ENCODE results near the gene TRANK1.
"Not testable (repeated sequence)": the region's sequence is repeated elsewhere in the genome, so short reads cannot be mapped to it uniquely, and the experiment has no call there.

TRANK1 gene

DNA sequence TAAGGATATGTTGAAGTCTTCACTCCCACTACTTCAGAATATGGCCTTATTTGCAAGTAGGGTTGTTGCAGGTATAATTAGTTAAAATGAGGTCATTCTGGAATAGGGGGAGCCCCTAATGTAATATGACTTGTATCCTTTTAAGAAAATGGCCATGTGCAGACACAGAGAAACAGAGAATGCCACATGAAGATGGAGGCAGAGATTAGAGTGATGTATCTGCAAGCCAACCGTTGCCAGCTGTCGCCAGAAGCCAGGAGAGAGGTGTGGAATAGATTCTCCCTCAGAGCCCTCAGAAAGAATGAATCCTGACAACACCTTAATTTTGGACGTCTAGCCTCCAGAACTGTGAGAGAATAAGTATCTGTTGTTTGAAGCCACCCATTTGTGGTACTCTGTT is 11.3 kb upstream of the TRANK1 start:
- DNase-seq: no peak

DNA sequence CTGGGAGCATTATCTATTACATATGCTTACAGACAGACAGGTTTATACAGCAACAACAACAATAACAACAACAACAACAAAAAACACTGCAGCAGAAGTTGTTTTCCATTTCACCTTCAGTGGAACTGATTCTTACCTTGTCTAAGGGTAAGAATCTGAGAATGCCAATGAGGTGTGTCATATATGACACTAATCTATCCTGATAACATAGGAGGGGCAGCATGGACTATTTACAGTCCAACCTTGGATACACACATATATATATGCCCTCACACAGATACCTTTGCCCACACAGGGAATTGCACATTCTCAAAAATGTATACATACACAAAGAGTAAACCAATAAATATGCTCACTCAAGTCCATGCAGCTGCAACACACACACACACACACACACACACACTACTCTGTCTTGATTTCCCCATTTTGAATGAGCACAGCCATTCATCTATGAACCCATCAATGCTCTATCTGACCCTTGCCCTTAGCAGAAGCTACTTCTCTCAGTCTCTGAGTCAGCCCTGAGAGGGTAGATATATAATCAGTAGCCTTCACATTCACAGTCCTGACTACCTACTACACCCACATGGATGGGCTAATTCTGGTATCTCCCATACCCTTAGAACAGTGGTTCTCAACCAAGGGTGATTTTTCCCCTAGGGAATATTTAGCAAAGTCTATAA is 9.7 kb upstream of the TRANK1 start:
- DNase-seq: no peak

DNA sequence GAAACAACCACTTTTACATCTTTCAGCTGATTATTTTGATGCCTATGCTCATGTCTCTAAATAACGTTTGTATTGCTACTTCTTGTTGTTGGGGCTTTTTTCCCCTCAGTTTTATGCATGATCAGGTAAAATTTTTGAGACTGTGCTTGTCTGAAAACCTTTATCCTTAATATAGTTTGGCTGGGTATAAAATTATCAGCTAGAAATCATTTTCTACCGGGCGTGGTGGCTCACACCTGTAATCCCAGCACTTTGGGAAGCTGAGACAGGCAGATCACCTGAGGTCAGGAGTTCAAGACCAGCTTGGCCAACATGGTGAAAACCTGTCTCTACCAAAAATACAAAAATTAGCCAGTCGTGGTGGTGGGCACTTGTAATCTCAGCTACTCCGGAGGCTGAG is 3.0 kb upstream of the TRANK1 start:
- DNase-seq: not testable (repeated sequence)

GRCh38 chr3:36945333-36945980 is 603 bp upstream of the TRANK1 start:
- no peak for DNase-seq

DNA sequence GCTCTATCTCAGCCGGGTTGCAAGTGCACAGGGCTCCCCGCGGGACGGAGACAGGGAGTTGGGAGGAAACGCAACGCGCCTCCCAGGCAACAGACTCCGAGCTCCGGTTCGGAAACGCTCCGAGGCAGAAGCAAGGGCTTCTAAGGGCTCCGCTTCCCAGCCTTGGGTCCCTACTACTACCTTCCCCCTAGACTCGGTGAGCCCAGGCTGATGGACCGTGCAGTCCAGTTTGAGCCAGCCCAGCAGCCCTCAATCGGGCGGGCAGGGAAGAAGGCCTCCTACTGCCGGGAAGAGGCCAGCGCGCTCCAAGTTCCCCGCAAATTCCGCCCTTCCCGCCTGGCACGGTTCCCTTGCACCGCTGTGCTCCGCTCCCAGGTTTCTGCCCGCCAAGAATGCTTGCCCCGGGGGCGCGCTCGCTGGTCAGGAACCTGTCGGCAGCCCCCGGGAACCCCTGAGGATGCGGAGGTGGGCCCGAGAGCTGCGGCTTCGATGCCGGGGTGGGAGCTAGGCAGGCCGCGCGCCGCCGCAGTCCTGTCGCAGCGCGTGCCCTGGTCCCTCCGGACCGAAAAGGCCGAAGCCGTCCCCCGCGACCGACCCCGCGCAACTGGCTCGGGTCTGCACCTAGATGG is 728 bp downstream of the TRANK1 start:
- no peak for DNase-seq

- no peak for DNase-seq
Measured at GRCh38 chr3:36943601-36944000, 1.3 kb downstream of the TRANK1 start.

- no peak for DNase-seq
Measured at GRCh38 chr3:36942638-36943248, 2.1 kb downstream of the TRANK1 start.

- no peak for DNase-seq
Measured at GRCh38 chr3:36941658-36942057, 3.2 kb downstream of the TRANK1 start.

DNA sequence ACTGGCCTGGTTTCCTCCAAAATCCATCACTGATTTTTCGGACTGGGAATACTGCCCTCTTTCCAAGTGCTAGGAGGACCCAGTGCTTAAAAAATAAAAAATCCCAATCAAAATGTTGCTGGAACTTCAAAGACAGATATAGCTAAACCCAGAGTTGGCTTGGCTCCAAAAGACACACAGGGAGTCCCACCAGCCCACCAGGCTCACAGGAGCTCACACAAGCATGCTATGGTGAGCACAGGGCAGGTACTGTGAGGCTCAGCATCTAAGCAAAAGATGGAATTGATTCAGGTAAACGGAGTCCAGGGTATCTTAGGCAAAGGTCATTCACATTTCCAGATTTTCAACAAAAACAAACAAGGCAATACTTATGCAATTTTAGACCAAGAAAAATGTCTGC is 3.7 kb downstream of the TRANK1 start:
- DNase-seq: no peak

GRCh38 chr3:36937492-36937891 is 7.4 kb downstream of the TRANK1 start:
- no peak for DNase-seq

GRCh38 chr3:36933540-36934296 is 11.1 kb downstream of the TRANK1 start:
- DNase-seq: no peak

DNA sequence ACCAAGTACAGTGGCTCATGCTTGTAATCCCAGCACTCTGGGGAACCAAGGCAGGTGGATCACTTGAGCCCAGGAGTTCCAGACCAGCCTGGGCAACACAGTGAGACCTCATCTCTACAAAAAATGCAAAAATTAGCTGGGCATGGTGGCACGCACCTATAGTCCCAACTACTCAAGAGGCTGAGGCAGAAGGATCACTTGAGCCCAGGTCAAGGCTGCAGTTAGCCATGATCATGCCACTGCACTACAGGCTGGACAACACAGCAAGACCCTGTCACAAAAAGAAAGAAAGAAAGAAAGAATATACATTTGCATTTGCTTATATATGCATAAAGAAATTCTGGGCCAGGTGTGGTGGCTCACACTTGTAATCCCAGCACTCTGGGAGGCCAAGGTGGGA is 13.4 kb downstream of the TRANK1 start:
- DNase-seq: not testable (repeated sequence)

GRCh38 chr3:36928220-36928619 is 16.6 kb downstream of the TRANK1 start:
- DNase-seq: no peak

GRCh38 chr3:36926292-36926897 is 18.5 kb downstream of the TRANK1 start:
- DNase-seq: no peak

- DNase-seq: no peak
Measured at GRCh38 chr3:36924744-36925521, 19.9 kb downstream of the TRANK1 start.

DNA sequence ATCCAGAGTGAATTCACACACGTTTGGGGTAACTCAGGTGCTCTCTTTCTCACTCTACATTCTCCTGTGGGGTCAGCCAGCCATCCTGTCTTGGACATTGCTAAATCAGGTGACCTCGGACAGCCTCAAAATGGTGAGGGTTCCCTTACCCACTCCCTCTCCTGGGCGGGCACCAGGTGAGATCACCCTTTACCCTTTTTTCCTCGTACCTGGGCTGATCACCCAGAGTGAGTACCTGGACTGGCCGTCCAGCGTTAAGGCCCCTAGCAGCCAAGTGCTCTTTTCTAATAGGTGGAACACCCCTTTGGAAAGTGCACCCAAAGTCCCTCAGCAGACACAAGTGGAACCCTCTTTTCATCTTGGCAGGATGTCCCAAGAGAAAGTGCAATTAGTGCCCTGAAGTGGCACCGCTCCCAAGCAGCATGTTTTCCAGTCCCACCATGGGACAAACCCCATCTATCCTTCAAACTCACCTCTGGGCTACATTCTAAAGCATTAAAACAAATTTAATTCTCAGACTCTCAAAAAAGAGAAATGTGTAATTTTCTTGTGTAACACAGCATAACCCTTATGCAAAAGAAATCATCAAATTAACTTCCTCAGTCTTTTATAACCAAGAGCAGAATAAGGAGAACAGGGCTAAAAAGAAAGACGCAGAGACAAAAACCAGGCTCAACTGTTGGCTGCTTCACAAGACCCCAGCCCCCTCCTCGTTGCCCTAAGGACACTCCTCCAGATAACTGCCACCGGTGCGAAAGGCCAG is 20.7 kb downstream of the TRANK1 start:
- DNase-seq: no peak

GRCh38 chr3:36923523-36923943 is 21.3 kb downstream of the TRANK1 start:
- DNase-seq: no peak

DNA sequence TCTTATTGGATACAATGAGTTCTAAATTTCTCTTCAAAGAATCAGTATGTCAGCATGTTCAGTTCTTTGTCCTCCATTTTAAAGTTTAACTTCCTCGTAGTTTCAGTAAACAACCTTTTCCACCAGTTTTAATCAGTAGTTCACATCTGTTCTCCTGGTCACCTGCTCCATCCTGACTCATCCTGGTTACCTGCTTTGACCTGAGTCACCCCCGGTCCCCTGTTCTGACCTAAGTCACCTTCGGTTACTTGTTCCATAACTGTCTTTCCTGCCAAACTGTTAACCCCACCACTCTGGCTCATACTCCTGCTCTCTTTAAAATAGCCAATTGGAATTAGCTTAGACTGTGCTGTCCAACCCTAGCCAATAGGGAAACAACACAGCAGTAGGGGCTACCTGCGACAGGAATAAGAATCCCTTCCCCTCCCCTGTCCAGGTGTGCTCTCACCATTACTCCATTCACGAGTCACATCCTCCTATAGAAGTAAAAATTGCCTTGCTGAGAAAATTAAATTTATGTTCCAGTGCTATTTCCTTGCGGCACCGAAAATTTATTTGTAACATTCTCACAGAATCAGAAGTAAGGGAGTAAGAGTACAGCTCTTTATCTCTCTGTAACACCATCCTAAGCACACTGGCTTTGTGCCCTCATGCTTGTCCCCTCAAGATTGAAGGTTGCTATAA is 23.8 kb downstream of the TRANK1 start:
- DNase-seq: no peak

DNA sequence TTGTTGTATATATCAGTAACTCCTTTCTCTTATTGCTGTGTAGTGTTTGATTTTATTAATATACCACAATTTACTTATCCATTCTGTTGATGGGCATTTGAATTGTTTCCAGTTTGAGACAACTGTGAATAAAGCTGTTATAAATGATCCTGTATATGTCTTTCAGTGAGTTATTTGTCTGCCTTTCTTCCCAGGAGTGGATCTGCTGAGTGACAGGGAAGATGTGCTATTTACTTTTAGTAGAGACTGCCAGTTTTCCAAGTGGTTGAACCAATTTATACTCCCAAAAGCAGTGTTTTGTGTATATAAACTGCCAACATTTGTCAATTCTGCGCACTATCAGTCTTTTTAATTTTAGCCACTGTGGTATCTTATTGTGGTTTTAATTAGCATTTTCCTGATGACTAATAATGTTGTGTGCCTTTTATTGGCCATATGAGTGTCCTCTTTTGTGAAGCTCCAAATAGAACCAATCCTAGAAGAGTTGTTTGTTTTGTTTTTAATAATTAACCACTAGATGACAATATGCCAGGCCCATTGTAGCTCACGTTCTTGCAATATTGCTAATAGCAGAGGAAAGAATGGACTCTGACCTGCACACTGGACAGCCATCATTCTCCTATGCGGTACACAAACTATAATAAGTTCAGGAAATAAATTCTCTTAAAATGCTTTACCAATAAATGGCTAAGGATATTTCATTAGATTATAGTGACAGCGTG is 25.3 kb downstream of the TRANK1 start:
- no peak for DNase-seq

GRCh38 chr3:36918050-36918449 is 26.8 kb downstream of the TRANK1 start:
- no peak for DNase-seq

All from NCI-H1105 (cell line).